Urothelium cell line (cell line): ENCODE data around the gene MAP2K5.

Experiments used
- DNase-seq: peaks from one replicate; pipeline ENCODE4 v3.0.0; 2011; ENCODE audit warnings: low spot score, mixed read lengths
- FAIRE-seq: peaks from 2 replicates; lab custom pipeline; 2011; peaks lifted over from hg19 to GRCh38; lab: Jason Lieb, UNC

MAP2K5 gene

GRCh38 chr15:67819636-67820035, 277.1 kb downstream of the MAP2K5 start:
- no peak for DNase-seq
- FAIRE-seq: no peak

GRCh38 chr15:67820122-67820991, 277.9 kb downstream of the MAP2K5 start:
- DNase-seq (no peak), FAIRE-seq (no peak)

GRCh38 chr15:67820992-67821783, 278.7 kb downstream of the MAP2K5 start:
- FAIRE-seq (no peak), DNase-seq (peak; percentile 78)

GRCh38 chr15:67821784-67822440, 279.4 kb downstream of the MAP2K5 start:
- DNase-seq (no peak), FAIRE-seq (no peak)

- FAIRE-seq (no peak), DNase-seq (no peak)
Observed at GRCh38 chr15:67822537-67823313, 280.2 kb downstream of the MAP2K5 start.

- FAIRE-seq (no peak), DNase-seq (peak; percentile 49)
Observed at GRCh38 chr15:67823314-67824196, 281.1 kb downstream of the MAP2K5 start.

- DNase-seq: no peak
- peak; percentile 32 for FAIRE-seq
Observed at GRCh38 chr15:67824197-67824968, 281.9 kb downstream of the MAP2K5 start.

GRCh38 chr15:67824976-67825880, 282.7 kb downstream of the MAP2K5 start, which contains the start of gene SKOR1:
Gene SKOR1, plus strand, starts transcription at chr15:67825509. Its CDS starts 94 bp downstream, at chr15:67825603.
- DNase-seq: peak; percentile 60
- FAIRE-seq: no peak

GRCh38 chr15:67825881-67826716, 283.6 kb downstream of the MAP2K5 start:
- no peak for DNase-seq

GRCh38 chr15:67826717-67827561, 284.4 kb downstream of the MAP2K5 start:
- FAIRE-seq: no peak
- DNase-seq: no peak

More at GRCh38 chr15:67825881-67826716, 283.6 kb downstream of the MAP2K5 start:
- FAIRE-seq: peak; percentile 61

- DNase-seq (no peak), FAIRE-seq (no peak)
Observed at GRCh38 chr15:67827562-67828277, 285.2 kb downstream of the MAP2K5 start.

GRCh38 chr15:67828278-67828968, 285.9 kb downstream of the MAP2K5 start:
- peak; percentile 17 for FAIRE-seq

GRCh38 chr15:67828969-67829646, 286.6 kb downstream of the MAP2K5 start:
- DNase-seq (no peak), FAIRE-seq (no peak)

More at GRCh38 chr15:67828278-67828968, 285.9 kb downstream of the MAP2K5 start:
- no peak for DNase-seq
